TTC549 (cell line): ENCODE results near the gene ZDHHC23.

Source experiments
- FAIRE-seq: peaks from 2 replicates; lab custom pipeline; 2012; peaks lifted over from hg19 to GRCh38; lab: Jason Lieb, UNC

The ZDHHC23 gene

GRCh38 chr3:113947372-113948014 lies at the start of gene ZDHHC23:
Gene ZDHHC23 (plus strand): TSS chr3:113948013. CDS start chr3:113948803, 790 bp downstream.
- no peak for FAIRE-seq

GRCh38 chr3:113898892-113899291 lies 48.9 kb upstream of the ZDHHC23 start:
- no peak for FAIRE-seq

- no peak for FAIRE-seq
These were observed 41.2 kb upstream of the ZDHHC23 start for GRCh38 chr3:113906568-113907140.

GRCh38 chr3:113908133-113908532 lies 39.7 kb upstream of the ZDHHC23 start:
- FAIRE-seq: no peak

DNA sequence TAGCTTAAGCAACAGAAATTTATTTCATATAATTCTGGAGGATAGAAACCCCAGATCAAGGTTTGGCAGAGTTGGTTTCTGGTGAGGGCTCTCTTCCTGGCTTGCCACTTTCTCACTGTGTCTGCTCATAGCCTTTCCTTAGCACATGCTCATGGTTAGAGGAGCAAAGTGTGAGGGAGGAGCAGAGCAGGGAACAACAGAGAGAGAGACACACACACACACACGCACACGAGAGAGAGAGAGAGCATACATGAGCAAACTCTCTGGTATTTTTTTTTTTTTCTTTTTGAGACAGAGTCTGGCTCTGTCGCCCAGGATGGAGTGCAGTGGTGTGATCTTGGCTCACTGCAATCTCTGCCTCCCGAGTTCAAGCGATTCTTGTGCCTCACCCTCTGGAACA lies 36.8 kb upstream of the ZDHHC23 start:
- no peak for FAIRE-seq

DNA sequence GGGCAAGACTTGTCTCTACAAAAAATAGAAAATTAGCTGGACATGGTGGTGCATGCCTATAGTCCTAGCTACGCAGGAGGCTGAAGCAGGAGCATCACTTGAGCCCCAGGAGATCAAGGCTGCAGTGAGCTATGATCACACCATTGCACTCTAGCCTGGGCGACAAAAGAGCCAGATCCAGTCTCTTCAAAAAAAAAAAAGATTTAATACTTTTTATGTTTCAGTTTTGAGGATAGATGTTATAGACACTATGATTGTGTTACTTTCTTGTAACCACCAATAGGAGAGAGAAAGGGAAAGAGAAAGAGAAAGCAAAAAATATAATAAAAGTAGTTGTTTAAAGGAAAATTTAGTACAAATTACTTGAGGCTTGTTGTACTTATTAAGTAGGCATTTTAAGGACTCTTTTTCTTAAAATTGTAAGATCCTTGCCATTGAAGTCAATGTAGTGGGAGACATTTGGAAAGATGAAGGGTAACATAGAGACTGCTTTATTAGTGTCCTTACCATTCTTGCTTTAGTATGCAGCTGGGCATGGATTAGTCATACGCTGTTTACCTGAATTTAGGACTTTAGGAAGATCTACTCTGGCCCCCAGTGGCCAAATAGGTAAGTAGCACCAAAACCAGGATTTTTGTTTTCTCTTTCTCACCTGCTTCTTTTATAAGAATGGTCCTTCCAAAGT lies 35.1 kb upstream of the ZDHHC23 start:
- no peak for FAIRE-seq

GRCh38 chr3:113914646-113915045 lies 33.2 kb upstream of the ZDHHC23 start:
- no peak for FAIRE-seq

DNA sequence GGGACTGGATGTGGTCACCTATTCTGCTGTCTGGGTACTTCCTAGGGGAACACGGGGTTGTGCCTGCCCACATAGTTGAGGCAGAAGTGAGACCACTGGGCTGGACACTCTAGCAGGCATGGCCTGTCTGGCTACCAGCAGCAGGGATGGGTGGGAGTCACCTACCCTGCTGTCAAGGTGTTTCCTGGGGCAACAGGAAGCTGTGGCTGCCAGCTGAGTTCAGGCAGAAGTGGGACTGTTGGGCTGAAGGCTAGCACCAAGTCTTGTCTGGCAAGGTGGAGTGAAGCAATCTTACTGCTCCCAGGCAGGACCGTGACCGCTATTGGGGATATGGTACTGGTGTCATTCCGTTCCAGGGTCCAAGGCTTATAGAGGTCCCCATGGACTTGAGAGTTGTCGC lies 20.3 kb upstream of the ZDHHC23 start:
- no peak for FAIRE-seq

- FAIRE-seq: no peak
These were observed 982 bp upstream of the ZDHHC23 start for GRCh38 chr3:113946831-113947230.

DNA sequence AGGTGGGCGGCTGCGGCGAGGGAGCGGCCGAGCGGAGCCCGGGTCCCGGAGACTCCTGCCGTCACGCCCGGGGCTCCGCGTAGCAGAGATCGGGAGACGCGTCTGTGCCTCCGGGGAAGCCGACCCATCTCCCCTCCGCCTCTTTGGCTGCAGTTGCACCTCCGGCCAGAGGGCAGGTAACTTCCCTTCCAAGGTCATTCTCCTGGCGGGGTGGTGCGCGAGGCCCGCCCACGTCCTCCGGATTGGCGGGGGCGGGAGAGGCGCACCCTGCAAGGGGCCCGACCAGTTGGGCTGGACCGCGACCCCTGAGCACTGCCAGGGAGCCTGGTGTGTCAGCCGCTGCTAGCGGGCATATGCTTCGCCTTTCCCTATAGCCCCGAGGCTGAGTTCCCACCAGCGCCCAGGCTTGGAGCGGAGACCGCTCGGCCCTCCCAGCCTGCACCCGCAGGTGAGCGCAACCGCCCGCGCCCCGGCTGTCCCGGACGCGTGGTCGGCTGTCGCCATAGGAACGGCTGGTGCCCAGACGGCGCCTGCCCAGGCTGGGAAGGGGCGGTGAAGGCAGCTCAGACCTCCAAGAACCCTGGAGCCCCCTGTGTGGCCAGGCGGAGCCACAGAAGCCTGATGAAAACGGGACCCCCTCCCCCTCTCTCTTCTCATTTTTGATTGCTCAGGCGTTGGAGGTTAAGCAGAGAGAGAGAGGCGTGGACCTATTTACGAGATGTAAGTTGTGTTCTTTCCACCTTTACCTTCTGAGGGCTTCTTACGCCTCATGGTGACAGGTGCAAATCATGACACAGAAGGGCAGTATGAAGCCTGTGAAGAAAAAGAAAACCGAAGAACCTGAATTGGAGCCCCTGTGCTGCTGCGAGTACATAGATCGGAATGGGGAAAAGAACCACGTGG lies 453 bp downstream of the ZDHHC23 start:
- FAIRE-seq: no peak

DNA sequence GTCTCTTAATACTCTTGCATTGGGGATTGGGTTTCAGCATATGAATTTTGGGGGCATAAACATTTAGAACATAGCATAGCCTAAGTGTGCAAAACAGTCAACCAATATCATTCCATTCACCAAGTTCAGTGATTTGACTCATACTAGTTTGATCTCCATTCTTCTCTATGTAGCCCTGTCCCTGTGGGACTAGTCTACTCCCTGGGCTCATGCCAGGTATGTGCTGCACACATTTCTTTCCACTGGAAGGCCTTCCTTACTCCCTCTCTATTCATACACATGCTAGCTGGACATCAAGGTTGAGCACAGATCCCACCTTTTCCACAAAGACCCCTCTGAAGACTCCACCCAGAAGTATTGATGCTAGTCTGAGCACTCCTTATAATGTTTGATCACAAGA lies 5.1 kb downstream of the ZDHHC23 start:
- FAIRE-seq: no peak

DNA sequence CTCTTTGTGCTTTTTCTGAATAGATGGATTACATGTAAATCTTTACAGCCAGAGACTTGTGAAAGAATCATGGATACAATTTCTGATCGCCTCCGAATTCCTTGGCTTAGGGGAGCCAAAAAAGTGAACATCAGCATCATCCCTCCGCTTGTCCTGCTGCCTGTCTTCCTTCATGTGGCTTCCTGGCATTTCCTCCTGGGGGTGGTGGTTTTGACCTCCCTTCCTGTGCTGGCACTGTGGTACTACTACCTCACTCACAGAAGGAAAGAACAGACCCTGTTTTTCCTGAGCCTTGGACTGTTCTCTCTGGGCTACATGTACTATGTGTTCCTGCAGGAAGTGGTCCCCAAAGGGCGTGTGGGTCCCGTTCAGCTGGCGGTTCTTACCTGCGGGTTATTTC lies 5.9 kb downstream of the ZDHHC23 start:
- no peak for FAIRE-seq

DNA sequence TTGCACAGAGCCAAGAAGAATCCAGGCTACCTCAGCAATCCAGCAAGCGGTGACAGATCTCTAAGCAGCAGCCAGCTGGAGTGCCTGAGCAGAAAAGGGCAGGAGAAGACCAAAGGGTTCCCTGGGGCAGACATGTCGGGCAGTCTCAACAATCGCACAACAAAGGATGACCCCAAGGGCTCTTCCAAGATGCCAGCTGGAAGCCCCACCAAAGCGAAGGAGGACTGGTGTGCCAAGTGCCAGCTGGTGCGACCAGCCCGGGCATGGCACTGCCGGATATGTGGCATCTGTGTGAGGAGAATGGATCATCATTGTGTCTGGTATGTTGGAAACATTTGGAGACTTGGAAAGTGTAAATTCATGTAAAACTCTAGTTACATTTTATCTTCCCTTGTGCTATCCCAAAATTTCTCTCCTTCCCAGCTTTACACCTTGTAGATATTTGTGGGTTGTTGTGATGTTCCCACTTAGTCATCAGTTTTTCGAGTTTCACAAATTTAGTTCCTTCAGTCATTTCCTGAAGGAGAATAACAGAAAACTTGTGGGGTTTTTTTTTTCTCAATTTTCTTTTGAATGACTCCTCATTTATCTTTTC lies 6.4 kb downstream of the ZDHHC23 start:
- no peak for FAIRE-seq

DNA sequence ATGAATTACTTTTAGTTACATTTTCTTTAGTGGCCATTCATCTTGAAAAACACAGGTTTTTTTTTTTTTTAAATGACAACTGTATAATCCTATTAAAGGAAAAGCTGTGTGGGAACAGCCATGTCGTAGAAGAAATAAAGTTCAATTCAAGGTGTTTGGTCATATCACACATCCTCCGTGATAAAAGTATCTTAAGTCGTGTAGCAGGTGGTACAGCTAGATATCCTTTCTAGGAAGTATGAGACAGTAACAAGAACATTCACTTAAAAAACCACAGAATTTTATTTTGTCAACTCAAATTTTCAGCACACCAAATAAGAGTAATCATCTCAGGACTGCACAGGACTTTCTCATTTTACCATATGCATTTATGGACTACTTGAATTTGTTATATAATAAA lies 16.1 kb downstream of the ZDHHC23 start:
- FAIRE-seq: no peak

- no peak for FAIRE-seq
These were observed 18.4 kb downstream of the ZDHHC23 start for GRCh38 chr3:113966172-113966571.

GRCh38 chr3:113968986-113969385 lies 21.2 kb downstream of the ZDHHC23 start:
- no peak for FAIRE-seq

DNA sequence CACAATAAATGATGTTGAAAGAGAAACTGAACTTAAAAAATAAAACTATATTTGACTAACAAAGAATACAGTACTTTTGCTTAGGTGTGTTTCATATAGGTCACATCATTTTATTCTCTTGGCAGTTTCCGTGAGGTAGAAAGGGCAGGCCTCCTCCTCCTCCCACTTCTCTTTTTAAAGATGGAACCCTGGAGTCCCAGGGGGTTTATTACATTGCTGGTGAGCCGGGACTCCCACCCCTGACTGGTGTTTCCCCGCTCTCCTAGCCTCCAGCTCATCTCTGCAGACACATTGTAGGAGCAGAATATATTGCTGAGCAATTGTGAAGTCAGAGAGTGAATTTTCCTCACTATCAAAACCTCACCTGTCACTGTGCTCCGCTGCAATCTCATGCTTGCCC lies 30.0 kb downstream of the ZDHHC23 start:
- FAIRE-seq: no peak

DNA sequence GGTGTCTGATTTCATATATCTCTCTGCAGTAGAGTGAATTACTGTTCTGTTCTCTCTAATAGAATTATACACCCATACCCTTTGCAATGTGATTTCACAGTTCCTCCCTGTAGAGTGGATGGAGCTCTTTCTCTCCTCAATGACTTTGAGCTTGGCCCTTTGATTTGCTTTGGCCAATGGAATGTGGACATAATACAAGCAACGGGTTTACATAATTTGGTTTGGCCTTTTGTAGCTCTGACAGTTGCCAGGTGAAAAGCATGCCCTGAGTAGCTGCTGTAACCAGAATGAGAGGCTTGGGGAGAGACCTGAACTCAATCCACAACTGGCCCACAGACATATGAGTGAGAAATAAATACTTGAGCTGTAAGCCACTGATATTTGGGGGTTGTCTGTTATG lies 32.1 kb downstream of the ZDHHC23 start:
- no peak for FAIRE-seq

DNA sequence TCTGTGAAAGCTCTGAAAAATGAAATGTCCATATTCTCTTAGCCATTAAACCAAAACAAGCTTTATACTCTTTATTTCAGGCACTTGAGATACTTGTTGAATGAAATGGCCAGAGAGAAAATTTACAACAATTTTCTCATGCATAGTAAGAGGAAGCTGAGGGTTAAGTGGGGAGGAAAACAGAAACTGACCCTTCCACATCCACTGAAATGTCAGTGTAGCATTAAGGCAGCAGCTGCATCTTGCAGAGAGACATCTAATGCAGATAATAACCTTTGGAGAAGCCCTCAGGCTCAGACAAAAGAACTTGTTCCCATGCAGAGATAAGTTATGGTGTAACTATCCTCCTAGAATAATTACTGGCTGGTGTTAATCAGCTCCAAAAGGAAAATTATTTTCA lies 34.0 kb downstream of the ZDHHC23 start:
- no peak for FAIRE-seq

DNA sequence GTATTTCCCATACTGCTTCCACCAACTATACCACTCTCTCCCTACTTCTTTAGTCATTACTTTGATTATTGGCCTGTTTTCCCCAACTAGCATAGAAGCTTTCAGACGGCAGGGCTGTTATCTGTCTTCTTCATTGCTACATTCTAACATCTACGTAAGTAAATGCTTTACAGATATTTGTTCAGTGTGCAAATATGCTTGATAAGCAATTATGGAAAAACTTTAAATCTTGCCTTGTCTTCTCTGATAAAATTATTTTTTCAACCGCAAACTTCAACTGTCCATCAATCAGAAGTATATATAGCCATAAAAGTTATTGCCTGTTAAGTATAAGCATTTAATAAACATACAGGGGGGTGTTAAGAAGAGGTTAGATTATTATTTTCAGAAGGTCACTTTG lies 35.7 kb downstream of the ZDHHC23 start:
- FAIRE-seq: no peak

GRCh38 chr3:113985541-113985940 lies 37.7 kb downstream of the ZDHHC23 start:
- no peak for FAIRE-seq

DNA sequence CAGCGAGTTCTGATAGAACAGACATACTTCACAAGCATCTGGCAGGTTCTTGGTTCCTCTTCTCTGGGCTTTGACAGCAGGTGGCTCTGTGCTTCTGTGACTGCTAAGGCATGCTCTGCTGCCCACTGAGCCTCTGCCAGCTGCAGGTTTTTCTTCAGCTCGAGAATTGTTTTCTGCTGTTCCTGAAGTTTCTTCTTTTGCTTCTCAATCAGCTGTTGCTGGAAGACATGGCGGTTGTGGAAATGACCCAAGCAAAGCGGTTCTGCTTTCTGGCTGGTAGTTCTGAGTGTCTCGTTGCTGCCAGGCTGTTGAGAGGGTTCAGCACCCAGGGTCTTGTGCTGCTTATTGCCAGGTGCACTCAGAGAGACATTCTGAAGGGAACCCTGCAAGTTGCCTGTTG lies 57.7 kb downstream of the ZDHHC23 start:
- FAIRE-seq: no peak
